NCI-H446 (cell line): ENCODE results near the gene PEX19.

Experiments used
- DNase-seq, 2 experiments: peaks; one replicate each; lab custom pipeline; 2025; lab: John Stamatoyannopoulos, UW

Gene PEX19

DNA sequence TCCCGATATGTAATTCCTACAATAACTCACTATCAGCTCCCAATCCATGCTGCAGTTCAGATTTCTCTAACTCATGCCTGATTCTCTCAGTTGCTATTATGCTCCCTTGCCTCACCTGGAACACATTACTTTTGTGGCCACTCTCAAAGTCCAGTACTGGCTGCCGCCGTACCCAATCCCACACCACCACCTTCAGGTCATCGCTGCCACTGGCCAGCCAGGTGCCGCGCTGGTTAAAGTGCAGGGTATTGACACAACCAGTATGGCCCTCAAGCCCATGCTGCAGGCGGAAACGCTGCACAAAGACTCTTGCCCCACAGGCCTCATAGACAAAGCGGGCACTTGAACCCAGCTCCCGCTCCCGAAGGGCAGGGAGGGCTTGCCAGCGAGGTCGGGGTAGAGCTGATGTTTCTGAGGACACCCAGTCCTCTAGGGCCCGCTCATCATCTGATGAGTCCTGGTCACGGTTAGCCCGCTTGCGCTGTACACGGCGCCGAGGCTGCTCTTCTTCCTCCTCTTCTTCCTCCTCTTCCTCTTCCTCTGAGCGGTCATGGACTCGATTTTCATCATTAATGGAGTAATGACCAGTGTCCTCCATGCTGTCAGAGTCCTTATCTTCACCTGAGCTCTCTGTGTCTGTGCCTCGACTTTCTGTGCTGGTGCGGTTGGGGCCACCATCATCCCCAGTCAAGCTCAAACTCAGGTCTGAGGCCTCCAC lies 45.2 kb downstream of the PEX19 start:
- no peak for DNase-seq

DNA sequence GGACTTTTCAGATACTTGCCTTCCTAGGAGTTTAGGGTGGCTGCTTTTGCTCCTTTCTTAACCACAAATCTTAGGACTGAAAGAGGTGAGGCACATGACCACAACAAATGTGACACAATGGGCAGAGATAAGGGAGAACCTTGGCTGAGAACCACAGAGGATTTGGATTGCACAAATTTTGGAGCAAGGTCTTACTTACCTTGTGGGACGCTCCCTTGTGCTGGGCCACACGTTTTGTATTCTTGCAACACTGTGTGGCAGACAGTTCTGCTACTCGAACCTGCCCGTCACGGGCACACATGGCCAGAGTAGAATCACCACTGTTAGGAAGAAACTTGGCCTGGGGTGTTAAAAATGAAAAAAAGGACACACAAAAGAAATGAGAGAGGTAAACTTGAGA lies 46.5 kb downstream of the PEX19 start:
- DNase-seq: no peak

DNA sequence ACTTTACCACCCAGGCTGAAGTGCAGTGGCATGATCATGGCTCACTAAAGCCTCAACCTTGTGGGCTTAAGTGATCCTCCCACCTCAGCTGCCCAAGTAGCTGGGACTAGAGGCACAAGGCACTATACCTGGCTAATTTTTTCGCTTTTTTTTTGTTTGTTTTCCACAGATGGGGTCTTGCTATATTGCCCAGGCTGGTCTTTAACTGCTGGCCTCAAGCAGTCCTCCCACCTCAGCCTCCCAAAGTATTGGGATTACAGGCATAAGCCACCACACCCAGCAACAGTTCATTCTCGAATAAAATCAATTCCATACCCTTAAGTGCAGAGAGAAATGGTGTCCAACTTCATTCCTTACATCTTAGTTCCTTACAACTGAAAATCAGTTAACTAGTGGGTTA lies 47.4 kb downstream of the PEX19 start:
- DNase-seq: no peak

DNA sequence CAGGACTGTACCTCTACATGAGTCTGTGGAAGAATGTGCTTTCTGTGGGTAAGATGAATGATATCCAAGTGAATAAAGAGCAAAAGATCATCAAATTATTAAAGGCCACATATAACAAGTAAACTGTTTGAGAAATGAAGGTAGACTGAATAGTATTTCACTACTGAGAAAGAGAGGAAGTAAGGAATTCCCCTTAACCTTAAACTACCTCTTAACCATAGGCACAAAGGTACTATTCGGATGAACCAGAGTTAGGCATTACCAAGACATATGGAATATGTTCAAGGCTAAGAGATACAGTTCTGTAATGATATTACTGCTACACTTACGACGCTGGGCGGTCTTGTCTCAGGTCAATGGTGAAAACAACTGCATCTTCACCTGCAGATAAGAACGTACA lies 48.1 kb downstream of the PEX19 start:
- no peak for DNase-seq

DNA sequence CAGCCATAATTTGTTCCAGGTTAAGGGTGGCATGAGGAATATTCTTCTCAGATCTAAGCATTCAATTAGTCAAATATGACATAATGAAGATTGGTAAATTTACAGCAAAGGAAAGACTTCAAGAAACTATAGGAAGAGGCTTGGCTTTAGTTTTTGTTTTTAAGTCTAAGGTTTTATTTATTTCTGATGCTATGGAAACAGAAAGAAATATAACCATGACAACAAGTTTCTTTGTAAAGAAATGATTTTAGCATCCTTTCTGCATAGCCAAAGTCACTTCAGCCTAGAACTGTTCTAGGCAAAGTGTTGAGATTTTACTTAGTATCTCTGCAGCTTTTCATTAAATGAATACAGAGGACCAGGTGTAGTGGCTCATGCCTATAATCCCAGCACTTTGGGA lies 52.0 kb downstream of the PEX19 start:
- DNase-seq: no peak

DNA sequence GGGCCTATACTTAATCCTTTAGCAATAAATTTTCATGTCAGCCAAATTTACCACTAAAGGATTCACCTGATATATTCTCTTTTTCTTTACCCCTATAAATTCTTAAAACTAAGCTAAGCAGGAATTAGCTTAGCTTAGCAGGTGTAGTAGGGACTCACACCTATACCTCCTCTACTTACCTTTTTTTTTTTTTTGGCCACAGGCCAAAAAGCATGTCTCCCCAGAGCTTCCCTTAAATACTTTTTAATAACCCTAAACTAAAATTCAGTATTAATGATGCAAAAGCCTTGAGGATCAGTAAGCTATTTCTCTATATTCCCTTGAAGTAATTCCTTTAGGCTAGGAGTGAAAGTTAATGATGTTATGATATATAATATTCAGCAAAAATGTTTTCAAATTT lies 56.5 kb downstream of the PEX19 start:
- DNase-seq: no peak

DNA sequence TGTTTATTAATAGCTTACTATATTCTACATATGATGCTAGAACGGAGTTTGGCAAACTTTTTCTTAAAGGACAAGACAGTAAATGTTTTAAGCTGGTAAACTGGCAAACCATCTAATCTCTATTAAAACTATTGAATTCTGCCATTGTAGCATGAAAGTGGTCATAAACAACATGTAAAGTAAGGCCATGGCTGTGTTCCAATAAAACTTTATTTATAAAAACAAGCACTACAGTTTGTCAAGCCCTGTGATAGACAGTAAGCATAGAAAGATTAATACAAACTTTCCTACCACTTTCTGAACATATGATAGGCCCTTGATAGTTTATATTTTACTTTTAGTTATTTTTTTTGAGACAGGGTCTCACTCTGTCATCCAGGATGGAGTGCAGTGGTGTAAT lies 57.4 kb downstream of the PEX19 start:
- DNase-seq: no peak

DNA sequence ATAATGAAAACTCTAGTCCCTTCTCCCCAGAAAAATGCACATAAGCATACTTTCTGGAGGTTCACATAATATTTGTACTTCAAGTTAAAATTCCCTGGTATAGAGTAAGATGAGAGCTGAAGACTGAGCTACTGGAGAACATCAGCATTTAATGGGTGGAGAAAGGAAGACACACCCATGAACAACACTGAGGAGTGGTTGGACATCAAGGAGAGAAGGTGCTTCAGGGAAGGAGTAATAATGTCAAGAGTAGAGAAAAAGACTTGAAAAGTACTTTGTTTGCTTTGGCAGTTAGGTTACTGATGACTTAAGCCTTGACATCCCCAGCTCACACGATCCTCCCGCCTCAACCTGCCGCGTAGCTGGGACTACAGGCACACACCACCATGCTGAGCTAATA lies 57.9 kb downstream of the PEX19 start:
- DNase-seq: no peak
